Fibroblast of skin of left quadriceps (primary cell): ENCODE measurements around the gene HOXB4.
"Not testable (repeated sequence)": the region's sequence is repeated elsewhere in the genome, so short reads cannot be mapped to it uniquely, and the experiment has no call there.

ENCODE experiments used
- DNase-seq, 2 experiments: peaks; one replicate each; pipeline ENCODE4 v3.0.0-alpha.2; 2013; ENCODE audit warnings: low read depth in 2 of 2

Gene HOXB4

GRCh38 chr17:48546924-48547807, 31.0 kb downstream of the HOXB4 start:
- DNase-seq, result peak; percentile 72 to 80

GRCh38 chr17:48546137-48546923, 31.8 kb downstream of the HOXB4 start:
- DNase-seq, result no peak

GRCh38 chr17:48545539-48545938, 32.6 kb downstream of the HOXB4 start:
- DNase-seq, result no peak

DNA sequence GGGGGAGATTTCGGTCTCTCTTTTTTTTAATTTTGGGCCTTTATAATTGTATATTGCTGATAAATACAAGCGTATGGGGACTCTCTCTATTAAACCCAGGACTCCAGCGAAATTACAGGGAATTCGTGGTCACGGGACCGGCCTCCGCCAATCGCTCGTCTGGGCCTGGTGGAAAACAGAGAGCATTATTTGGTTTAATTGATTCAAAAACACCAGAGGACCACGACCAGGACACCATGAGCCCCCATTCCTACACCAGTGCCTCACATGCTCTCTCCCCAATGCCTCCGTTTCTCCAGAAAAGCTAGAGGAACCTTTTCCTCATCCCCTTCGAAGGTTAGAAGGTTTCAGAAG, 33.2 kb downstream of the HOXB4 start, which contains the start of gene HOXB2:
TSS of gene HOXB2 (minus strand) at position 88 of the 354 bp plus-strand sequence. CDS start 198 bp downstream, outside the sequence.
- DNase-seq, result no peak

DNA sequence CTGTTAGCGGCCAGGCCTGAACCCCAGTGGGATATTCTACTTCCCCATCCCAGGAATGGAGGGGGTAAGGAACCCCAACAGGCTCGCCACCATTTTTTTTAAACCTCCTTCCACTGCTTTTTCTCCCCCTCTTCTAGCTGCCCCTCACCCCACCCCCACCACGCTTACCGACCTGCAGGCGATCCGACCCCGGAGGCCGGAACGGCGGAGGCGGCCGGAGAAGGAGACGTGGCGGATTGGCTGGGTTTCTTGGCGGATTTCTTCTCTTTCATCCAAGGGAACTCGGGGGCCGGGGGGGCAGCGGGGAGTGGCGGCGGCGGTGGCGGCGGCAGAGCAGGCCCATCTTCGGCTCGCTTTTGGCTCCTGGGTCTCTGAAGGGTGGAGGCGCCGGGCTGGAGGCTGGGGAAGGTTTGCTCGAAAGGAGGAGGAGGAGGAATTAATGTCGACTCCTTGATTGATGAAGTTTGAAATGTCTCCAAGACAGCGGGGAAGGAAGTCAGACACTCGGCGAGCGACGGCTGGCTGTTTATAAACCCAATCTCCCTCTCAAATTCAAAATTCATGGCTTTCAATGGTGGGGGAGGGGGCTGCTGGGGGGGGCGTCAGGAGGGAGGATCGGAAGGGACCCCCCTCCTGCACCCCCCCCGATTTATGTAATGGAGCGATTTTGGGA, 33.7 kb downstream of the HOXB4 start:
- DNase-seq, result peak; percentile 89 to 91

GRCh38 chr17:48543854-48544348, 34.2 kb downstream of the HOXB4 start:
- no peak for DNase-seq

- DNase-seq, result no peak
These were observed 34.9 kb downstream of the HOXB4 start for GRCh38 chr17:48543107-48543853.

- no peak for DNase-seq
These were observed 35.4 kb downstream of the HOXB4 start for GRCh38 chr17:48542698-48543106.

GRCh38 chr17:48542114-48542656, 36.0 kb downstream of the HOXB4 start:
- DNase-seq, result no peak

DNA sequence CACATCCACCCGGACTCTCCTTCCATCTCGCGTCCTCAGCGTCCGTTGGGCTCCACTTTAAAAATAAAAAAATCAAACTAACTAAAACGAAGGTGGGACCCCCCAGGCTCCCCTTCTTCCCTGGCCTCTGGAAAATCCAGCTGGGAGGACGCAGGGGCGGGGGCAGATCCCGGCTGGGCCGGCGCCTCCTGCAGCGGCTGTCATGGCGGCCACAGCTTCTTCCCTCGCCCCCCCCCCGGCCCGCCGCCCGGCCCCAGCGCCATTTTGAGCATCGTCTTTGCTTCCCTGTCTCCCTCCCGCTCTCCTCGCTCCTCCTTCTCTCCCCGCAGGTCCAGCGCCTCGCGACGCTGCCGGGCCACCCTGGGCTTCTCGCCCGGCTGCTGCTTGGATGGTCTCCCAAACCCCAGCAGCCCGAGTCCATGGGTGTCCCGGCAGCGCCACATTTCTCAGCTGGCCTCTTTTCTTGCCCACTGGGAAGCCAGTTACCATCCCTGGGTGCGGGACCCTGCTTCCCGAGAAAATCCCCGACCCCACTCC, 36.5 kb downstream of the HOXB4 start:
- DNase-seq, result no peak

DNA sequence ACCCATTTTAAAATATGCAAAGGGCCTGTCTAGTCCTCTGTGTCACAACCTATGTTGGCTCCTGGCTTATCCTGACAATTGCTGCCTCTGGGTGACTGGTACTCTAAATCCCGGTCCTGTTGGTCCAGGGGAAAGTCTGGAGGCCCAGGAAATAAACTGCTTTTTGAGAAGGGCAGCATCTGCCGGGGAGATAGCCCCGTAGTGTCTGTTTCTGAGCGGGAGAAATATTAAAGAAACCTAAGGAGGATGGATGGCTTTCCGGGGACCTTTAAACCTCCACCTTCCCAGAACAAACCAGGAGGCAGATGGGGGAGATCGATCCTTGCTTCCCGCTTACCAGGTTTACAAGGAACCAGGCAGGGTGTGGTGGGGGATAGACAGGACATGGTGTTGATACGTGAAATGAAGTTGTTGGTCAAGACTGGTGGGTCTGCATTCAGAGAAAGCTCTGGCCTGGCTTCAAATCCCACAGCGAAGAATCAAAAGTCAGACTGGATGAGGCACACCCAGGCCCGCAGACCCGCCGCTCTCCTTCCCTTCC, 37.0 kb downstream of the HOXB4 start:
- no peak for DNase-seq

GRCh38 chr17:48540213-48540612, 37.9 kb downstream of the HOXB4 start:
- DNase-seq, result no peak

DNA sequence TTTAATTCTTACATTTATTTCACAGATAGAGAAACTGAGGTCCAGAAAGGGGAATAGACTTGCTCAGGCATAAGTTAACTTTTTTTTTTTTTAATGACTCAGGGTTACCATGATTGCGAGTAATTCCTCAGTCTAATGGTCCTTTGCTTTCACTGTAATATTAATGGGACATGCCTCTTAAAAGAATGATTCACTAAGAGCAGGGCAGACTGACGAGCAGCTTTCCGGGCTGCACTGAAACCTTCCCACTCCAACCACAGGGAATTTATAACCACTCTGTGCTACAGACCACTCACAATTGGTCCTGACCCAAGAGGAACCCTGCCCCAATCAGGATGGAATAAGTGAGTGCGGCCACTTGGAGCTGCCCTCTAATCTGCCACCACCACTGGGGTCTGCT, 39.0 kb downstream of the HOXB4 start:
- peak; percentile 68 to 72 for DNase-seq

DNA sequence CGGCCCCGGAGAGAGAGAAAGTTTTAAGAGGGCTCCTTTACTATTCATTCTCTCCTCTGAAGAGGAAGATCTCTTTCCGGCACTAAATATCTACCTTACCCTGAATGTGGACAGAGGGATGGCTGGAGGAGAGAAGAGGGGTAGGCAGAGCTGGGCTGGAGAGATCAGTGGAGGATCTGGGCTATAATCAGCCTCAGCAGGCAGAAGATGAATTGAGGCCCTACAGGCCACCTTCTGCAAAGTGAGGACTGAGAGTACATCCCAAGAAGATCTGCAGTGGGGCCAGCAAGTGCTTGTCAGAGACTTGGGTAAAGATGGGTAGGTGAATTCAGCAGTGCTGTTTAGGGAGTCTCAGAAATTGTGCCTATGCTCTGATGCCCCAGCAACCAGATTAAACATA, 40.8 kb downstream of the HOXB4 start:
- DNase-seq, result no peak

- DNase-seq, result not testable (repeated sequence)
These were observed 42.2 kb downstream of the HOXB4 start for GRCh38 chr17:48535793-48536559.

- DNase-seq, result no peak
These were observed 45.9 kb downstream of the HOXB4 start for GRCh38 chr17:48532261-48532660.

DNA sequence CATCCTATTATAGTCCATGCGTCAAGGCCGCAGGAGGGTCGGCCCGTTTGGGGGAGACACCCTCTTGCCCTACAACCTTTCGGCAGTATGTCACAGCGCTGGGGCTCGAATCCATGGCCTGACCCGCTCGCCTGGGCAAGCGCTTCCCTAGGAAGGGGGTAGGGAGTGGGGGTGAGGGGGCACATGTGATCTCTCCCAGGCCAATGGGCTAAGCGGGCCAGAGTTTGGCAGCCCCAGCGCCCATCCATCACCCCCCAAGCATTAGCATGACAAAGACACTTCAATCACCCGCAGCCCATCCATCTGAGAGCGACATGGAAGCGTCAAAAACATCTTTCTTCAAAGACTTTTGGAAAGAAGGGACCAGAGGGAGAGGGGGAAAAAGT, 47.3 kb downstream of the HOXB4 start, which contains the start of gene HOXB1:
TSS of gene HOXB1 (minus strand) at position 125 of the 386 bp plus-strand sequence. CDS start at position 18, 107 bp downstream.
- DNase-seq, result no peak

DNA sequence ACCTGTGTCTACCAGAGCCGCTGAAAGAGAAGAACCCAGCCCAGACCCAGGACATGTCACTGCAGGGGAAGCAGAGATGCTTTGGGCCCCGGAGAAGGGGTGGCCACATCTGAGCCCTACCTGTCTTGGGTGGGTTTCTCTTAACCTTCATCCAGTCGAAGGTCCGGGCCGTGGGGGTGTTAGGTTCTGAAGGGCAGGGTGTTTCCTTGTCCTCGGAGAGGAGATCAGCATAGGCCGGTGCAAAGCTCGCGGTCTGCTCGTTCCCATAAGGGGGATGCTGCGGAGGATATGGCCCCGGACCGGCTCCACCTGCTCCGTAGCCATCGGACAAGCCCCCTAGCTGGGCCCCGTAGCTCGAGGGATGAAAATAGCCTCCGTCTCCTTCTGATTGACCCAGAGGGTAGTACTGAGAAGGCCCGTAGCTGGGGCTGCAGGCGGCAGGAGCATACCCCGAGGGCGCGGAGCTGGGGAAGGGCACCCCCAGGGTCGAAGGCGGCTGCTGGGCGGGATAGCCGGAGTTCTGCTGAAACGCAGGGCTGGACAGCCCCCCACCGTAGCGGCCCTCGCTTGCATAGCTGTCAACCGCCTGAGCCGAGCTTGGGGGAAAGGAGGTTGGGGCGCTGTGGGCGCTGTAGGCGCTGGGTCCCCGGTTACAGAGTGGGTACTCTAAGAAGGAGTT, 47.8 kb downstream of the HOXB4 start:
- DNase-seq, result no peak

DNA sequence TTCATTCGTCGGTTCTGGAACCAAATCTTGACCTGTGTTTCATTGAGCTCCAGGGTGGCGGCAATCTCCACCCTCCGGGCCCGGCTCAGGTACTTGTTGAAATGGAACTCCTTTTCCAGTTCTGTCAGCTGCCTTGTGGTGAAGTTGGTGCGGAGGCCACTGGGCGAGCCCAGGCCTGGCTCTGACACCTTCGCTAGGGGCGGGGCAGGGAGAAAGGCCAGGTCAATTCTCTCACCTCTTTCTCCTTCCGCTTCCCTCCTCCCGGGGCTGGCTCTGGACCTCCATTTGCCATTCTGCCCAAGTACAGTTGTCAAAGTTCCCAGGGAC, 48.5 kb downstream of the HOXB4 start:
- no peak for DNase-seq
